Hematopoietic multipotent progenitor cell treated with erythropoietin and hydrocortisone succinate and interleukin-3 and kit ligand, for 15 days (in vitro differentiated cells): ENCODE results near the gene ANKRD40CL.
"Not testable (repeated sequence)": the region's sequence is repeated elsewhere in the genome, so short reads cannot be mapped to it uniquely, and the experiment has no call there.

Experiments used
- DNase-seq: peaks from one replicate; pipeline ENCODE4 v3.0.0-alpha.2; 2015; ENCODE audit warnings: low spot score

Gene ANKRD40CL

GRCh38 chr17:50767446-50767845, at the start of gene ANKRD40CL:
Gene ANKRD40CL, minus strand, starts transcription at chr17:50767518. Its CDS starts 605 bp downstream, at chr17:50766913.
- DNase-seq = no peak

- no peak for DNase-seq
These were observed 49.0 kb upstream of the ANKRD40CL start for GRCh38 chr17:50816271-50816670.

GRCh38 chr17:50815400-50815799, 48.1 kb upstream of the ANKRD40CL start:
- no peak for DNase-seq

GRCh38 chr17:50813583-50813982, 46.3 kb upstream of the ANKRD40CL start:
- no peak for DNase-seq

- no peak for DNase-seq
These were observed 41.6 kb upstream of the ANKRD40CL start for GRCh38 chr17:50808888-50809287.

- DNase-seq = no peak
These were observed 41.1 kb upstream of the ANKRD40CL start for GRCh38 chr17:50808413-50808812.

- no peak for DNase-seq
These were observed 40.4 kb upstream of the ANKRD40CL start for GRCh38 chr17:50807675-50808074.

GRCh38 chr17:50807009-50807408, 39.7 kb upstream of the ANKRD40CL start:
- no peak for DNase-seq

- DNase-seq = no peak
These were observed 38.9 kb upstream of the ANKRD40CL start for GRCh38 chr17:50806141-50806643.

- no peak for DNase-seq
These were observed 38.2 kb upstream of the ANKRD40CL start for GRCh38 chr17:50805486-50805885.

GRCh38 chr17:50804749-50805475, 37.6 kb upstream of the ANKRD40CL start:
- DNase-seq = not testable (repeated sequence)

GRCh38 chr17:50803676-50804075, 36.4 kb upstream of the ANKRD40CL start:
- no peak for DNase-seq

- no peak for DNase-seq
These were observed 35.6 kb upstream of the ANKRD40CL start for GRCh38 chr17:50802609-50803571.

GRCh38 chr17:50800196-50800700, 32.9 kb upstream of the ANKRD40CL start:
- no peak for DNase-seq

- no peak for DNase-seq
These were observed 32.3 kb upstream of the ANKRD40CL start for GRCh38 chr17:50799582-50799981.

GRCh38 chr17:50798424-50799288, 31.3 kb upstream of the ANKRD40CL start:
- DNase-seq = no peak

GRCh38 chr17:50797135-50797810, 30.0 kb upstream of the ANKRD40CL start:
- DNase-seq = no peak

GRCh38 chr17:50794361-50794760, 27.0 kb upstream of the ANKRD40CL start:
- DNase-seq = no peak

GRCh38 chr17:50793007-50793406, 25.7 kb upstream of the ANKRD40CL start:
- DNase-seq = no peak

GRCh38 chr17:50792132-50792531, 24.8 kb upstream of the ANKRD40CL start:
- no peak for DNase-seq

- no peak for DNase-seq
These were observed 23.3 kb upstream of the ANKRD40CL start for GRCh38 chr17:50790618-50791017.
